Right kidney (tissue), 1 donor: Measurements from ENCODE around the gene ABCA3.
"Not testable (repeated sequence)": the region's sequence is repeated elsewhere in the genome, so short reads cannot be mapped to it uniquely, and the experiment has no call there.

Experiments
- DNase-seq: peaks from one replicate; pipeline ENCODE4 v3.0.0-alpha.2; 2016

Gene ABCA3

GRCh38 chr16:2280981-2281542 is 59.5 kb downstream of the ABCA3 start:
- no peak for DNase-seq

DNA sequence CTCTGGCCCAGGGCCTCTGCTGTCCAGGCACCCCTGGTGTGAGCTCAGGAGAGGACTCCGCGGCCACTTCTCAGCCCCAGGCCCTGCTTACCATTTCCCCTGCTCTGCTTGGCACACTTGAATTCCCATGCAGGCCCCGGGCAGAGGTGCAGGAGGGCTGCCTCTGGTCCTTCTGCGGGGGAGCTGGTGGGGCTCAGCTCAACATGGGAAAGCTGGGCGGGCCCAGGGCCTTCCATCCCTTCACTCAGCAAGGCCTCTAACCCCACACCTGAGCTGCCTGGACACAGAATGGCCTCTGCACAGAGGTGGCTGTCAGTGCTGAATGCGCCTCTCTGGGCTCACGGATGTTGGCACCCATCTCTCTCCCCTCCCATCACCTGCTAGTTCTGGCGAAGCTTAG is 60.1 kb downstream of the ABCA3 start:
- DNase-seq = no peak

- DNase-seq = no peak
These were observed 61.4 kb downstream of the ABCA3 start for GRCh38 chr16:2278956-2279800.

DNA sequence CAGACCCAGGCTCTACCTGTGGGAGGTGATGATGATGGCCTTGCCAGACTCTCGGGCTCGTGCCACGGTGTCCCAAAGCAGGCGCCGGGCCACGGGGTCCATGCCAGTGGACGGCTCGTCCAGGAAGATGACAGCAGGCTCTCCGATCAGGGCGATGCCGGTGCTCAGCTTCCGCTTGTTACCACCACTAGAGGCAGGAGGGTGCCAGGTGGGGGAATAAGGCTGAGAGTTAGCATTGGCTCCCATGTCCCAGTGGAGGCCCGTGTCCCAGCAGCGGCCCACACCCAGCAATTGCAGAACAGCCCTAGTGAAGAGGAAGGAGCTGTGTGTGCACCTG is 62.3 kb downstream of the ABCA3 start:
- DNase-seq = no peak

DNA sequence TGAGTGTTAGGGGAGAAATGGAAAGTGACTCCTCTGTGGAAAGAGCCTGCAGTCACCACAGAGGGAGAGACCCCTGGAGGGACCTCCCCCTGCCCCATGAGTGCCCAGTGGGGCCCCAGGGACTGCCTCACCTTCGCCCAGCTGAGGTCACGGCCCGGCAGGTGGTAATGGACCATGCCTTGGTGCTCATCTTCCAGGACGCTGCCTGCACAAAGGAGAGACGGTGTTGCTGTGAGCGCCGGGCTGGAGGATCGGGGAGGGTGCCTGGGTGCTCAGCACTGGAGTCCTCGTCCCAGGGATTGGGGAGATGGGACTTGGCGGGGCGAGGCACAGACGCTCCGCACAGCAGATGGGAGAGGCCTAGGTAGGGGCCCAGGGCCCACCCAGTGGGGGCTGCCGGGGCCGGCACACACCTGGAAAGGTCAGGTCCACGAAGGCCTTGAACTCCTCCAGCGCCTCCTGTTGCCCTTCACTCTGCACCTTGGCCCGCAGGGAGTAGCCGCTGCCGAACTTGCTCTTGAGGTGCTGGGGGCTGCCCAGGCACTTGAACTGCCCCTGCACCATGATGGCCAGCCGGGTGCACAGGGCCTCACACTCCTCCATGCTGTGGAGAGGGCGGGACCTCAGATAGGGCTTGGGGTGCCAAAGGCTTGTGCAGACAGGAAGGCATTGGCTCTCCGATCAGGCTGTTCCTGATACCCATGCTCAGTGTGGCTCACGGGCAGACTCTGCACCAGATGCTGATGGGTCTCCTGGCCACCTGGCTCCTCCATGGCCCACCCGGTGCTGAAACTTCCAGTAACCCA is 62.9 kb downstream of the ABCA3 start:
- DNase-seq = no peak

GRCh38 chr16:2276368-2277195 is 63.9 kb downstream of the ABCA3 start:
- no peak for DNase-seq

- DNase-seq = no peak
These were observed 64.8 kb downstream of the ABCA3 start for GRCh38 chr16:2275476-2276367.

- DNase-seq = no peak
These were observed 66.6 kb downstream of the ABCA3 start for GRCh38 chr16:2273931-2274330.

DNA sequence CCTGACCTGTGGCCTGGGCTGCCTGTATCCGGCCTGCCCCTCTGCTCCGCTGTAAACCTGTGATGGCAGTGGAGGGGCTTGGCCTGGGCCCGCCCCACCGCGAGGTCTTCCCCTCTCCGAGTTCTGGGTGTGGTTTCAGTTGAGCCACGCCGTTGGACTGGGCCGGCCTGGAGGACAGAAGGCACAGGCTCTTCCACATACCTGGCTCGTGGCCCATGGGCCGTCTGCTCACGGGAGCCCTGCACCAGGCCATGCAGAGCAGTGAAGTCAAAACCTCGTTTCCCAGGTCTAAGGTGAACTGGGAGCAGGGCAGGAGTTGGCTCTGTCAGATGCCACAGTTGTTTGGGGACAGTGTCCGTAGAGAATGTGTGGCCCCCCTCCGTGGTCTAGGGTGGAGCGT is 67.0 kb downstream of the ABCA3 start:
- no peak for DNase-seq

DNA sequence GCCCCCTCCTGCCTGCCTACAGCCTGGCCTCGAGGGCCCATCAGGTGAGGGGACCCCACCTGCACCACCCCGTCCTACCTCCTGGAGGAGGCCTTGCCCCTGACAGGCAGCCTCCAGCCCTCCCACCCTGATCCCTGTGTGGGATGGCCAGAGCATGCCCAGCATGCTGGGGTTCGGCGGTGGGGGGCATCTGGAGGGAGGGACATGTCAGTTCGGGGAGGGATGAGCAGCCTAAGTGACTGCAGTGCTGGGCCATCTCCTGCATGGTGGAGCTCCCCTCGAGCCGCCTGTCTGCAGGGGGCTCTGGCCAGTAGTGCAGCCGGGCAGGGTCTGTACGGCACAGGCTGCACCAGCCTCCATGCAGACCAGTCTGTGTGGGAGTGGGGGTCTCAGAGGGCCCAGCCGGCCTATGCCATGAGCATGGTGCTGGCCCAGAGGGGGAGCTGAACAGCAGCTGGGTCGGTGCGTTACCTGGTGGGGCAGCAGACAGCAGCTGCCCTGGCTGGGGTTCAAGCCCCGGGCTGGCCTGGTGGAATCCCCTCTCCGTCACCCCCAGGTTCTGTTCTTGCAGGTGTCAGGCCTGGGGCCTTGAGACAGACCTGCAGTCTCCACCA is 68.6 kb downstream of the ABCA3 start:
- no peak for DNase-seq

GRCh38 chr16:2270588-2271470 is 69.7 kb downstream of the ABCA3 start:
- no peak for DNase-seq

GRCh38 chr16:2270070-2270462 is 70.5 kb downstream of the ABCA3 start:
- DNase-seq = no peak

DNA sequence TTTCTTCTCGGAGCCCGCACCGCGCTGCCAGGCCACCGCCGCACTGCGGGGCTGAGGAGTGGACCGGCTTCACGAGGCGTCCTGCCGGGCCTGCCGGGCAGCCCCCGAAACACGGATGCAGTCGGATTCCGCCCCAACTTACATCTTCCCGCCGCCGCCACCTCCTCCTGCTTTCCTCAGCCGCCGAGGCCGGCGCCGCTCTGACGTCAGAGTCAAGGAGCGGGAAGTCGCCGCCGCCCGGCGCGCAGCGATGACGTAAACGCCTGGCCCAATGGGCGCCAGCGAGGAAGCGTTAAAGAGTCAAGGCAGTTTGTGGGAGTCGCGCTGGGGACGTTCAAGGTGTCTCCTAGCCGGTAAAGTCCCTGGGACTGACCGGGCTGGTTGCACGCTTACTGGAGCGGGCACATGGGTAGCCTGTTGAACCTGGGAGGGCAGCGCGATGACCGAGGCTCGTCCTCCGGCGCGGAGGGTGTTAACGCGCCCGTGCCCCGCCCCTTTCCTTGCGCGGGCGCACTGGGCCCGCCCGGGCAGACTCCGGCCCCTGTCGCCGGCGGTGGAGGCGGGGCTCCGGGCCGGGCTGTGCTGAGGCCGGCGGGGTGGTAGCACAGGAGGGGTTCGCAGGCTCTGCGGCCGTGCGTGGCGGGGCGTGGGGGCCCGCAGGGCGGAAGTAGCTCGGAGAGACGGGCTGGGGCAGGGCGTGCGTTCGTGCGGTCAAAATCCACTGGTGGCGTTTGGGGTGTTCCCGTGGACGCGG is 72.4 kb downstream of the ABCA3 start, which contains the start of gene RNPS1:
TSS of gene RNPS1 (minus strand) at position 214 of the 754 bp plus-strand sequence. CDS start 3,483 bp downstream, outside the sequence.
- peak; percentile 100 for DNase-seq

DNA sequence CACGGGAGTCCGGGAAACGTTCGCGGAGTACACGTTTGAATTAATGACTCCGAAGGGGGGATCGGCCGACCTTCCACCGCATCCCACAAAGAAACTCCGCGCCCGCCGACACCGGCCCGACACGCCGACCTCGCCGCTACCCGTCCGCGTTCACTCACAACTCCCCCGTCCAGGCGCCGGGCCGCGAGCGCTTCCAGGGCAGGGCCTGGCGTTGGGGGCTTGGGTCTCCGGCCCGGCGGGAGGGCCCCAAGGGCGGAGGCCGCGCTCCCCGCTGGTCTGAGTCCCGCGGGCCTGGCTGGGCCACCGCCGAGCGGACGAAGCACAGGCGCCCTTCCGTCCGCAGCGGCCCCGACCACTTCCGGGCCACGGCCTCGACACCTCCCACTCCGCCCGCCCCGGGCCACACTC is 73.0 kb downstream of the ABCA3 start:
- DNase-seq = peak; percentile 100

DNA sequence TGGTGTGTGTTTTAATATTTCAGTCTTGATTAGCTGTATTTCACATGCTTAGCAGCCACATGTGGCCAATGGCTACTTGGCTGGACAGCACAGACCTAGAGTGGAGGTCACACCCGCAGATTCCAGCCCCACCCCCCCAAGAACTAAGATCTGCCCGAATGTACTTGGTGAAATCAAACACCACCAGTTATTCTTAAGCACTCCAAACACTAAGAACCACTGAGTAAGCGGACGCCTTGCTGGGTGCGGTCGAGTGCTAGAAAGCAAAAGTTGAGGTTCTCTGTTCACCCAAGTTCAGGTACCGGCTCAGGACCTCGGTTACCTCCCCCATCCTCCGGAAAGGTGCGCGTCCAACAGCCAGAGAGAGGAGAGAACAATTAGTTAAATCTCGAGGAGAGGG is 73.6 kb downstream of the ABCA3 start:
- DNase-seq = not testable (repeated sequence)

GRCh38 chr16:2263026-2263425 is 77.5 kb downstream of the ABCA3 start:
- DNase-seq = not testable (repeated sequence)

- DNase-seq = no peak
These were observed 80.3 kb downstream of the ABCA3 start for GRCh38 chr16:2260250-2260649.

- not testable (repeated sequence) for DNase-seq
These were observed 82.0 kb downstream of the ABCA3 start for GRCh38 chr16:2258530-2258929.

DNA sequence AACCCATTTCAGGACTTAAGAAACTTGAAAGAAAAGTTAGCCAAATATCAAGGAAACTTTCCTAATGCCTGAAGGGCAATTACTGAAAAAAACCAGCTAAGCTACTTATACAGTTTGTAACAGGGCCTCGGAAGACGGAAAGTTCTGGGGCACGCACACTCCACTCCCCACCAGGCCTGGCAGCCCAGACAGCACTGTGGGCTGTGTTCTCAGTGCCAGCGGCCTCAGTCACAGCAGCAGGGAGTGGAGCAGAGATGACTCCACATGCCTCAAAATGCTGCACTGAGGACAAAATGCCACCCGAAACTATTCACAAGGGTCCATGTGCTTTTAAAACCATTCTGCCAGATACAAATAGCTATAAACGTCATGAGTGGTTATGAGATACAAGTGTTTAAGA is 82.8 kb downstream of the ABCA3 start:
- DNase-seq = no peak
